Measurements from ENCODE around the gene PPP1R27. TPM values are rescaled to one million over a fixed set of nuclear protein-coding genes. Genes with fewer than 3 reads are reported as not detected.

PPP1R27 gene
- polyA plus RNA-seq, 2 of the 4 experiments (the other 2 are of a cell fraction) = 0.09 TPM; not detected in 1

DNA sequence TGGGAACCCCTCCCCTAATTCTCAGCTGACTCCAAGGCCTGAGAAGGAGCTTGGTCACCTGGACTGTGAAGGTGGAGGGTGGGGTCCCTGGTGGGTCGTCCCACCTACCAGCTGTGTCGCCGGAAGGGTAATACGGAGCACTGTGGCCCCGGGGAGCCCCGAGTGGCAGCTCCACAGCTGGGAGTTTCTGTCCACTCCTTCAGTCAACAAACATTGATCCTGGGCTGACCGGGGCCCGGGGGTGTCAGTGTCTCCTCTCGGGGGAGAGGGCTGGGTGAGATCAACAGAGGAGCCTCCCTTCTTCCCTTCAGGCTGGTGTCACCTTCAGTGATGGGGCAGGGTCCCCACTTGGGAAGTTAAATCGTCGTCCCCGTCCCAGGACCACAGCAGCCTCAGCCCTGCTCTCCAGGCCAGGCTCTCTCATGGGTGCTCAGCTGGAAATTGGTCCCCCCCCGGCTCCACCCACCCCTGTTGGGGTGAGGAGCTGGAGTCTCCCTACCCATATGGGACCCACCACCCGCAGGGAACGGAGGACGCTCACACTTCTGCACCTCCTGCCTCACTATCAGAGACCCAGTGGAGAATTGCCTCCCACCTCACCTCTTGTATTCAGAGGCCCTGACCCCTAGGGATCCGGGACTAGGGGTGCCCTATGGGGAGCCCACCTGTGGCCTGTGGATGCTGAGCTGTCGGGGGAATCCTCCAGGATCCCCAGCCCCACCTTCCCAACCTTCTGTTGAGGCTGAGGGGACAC lies 29.0 kb downstream of the PPP1R27 start:
- no peak for TF ChIP-seq PHF8 (IDR thresholded peaks at IDR 0.05; ENCODE audit: borderline replicate concordance, low read depth)
- TF ChIP-seq FOSL2 (IDR thresholded peaks at IDR 0.05) = no peak
- TF ChIP-seq FOSL2 (CRISPR knock-in tag; IDR thresholded peaks at IDR 0.05) = no peak
- TF ChIP-seq, protein P1, sequence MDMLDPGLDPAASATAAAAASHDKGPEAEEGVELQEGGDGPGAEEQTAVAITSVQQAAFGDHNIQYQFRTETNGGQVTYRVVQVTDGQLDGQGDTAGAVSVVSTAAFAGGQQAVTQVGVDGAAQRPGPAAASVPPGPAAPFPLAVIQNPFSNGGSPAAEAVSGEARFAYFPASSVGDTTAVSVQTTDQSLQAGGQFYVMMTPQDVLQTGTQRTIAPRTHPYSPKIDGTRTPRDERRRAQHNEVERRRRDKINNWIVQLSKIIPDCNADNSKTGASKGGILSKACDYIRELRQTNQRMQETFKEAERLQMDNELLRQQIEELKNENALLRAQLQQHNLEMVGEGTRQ (IDR thresholded peaks at IDR 0.05) = no peak
- TF ChIP-seq CEBPB (IDR thresholded peaks at IDR 0.05) = no peak
- TF ChIP-seq RCOR1 (IDR thresholded peaks at IDR 0.05; ENCODE audit: low read depth, low read length) = no peak
- no peak for TF ChIP-seq ZFP36 (IDR thresholded peaks at IDR 0.05; ENCODE audit: borderline replicate concordance, partially characterized antibody)
- no peak for TF ChIP-seq NPAS2 (CRISPR knock-in tag; IDR thresholded peaks at IDR 0.05; ENCODE audit: borderline replicate concordance)
- TF ChIP-seq EP300 (IDR thresholded peaks at IDR 0.05) = no peak
- no peak for TF ChIP-seq NFE2L2 (conservative IDR thresholded peaks at IDR 0.05; ENCODE audit: low read length)
- TF ChIP-seq RAD21 (conservative IDR thresholded peaks at IDR 0.05 in 1 of 2, IDR thresholded peaks at IDR 0.05 in 1 of 2) = no peak
- DNase-seq (ENCODE audit: low read depth in 1 of 2, low spot score in 1 of 2) = no peak
- Histone ChIP-seq H3K4me1 (peaks cover 36% of the 10 kb centered on the region), H3K4me2 (peak overlapping the region; percentile 97), H3K4me3 (peak overlapping the region; percentile 42; the same call in 1 of the 3 replicates), H3K9me3 (no peaks in the 10 kb centered on the region), H3K27ac (no peak overlapping the region)
- no peak for FAIRE-seq
- peak in 1 of 2 experiments; percentile 7; a peak in 4 of 6 replicates for ATAC-seq
- CTCF ChIA-PET = interaction anchor here (0.9 to 4.7 kb wide), 7 partner anchors 12 to 102 kb away, joined by 3 to 25 read pairs (median 3); no protein-coding TSS in a partner anchor
- POLR2A ChIA-PET = interaction anchor here (1.1 kb wide), 1 partner anchor 27 kb away, joined by 3 read pairs; the partner anchor contains the start of gene MCRIP1
- 20% methylated on average over 15 of the region's 18 CpGs for WGBS (ENCODE audit: missing lambda C conversion rate)

DNA sequence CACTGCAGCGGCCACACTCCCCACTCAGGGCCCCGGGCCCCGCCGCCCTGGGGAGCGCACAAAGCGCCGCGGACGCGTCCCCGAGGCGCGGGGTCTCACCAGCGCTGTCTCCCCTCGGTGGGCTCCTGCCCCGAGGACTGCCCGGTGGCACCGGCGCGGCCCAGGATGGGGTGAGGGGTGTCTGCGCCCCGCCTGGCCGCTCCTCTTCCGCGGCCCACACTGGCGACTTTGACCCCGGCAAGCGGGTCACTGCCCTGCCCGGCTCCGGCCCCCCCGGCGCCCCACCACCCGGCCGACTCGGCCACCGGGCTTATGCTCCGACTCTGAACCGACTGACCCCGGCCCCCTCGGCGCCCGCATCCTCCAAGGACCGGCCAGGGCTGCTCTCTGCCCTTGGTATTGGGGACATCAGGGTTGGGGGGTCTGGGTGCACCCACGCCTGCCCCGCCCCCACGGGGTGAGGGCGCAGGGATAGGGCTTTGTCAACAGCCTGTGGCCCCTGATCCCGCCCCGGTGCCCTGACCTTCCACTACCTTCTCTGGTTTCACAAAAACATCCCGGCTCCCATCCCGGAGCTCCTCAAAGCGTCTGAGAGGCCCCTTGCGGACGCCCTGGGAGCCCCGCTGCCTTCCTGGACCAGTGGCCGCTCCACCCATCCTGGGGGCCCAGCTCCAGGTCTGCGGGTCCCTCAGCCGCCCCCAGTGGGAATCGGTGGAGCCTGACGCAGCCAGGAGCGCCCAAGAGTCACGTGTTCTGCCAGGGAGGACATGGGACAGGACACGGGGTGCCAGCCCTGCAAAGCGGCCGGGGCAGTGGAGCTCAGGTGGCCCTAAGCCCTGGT lies 30.1 kb downstream of the PPP1R27 start:
- no peaks in the 10 kb centered on the region for H3K9me3 ChIP-seq
- WGBS (ENCODE audit: missing lambda C conversion rate) = 1% methylated on average over 12 of the region's 65 CpGs
- POLR2A ChIA-PET = interaction anchor here (1.1 kb wide), 1 partner anchor 28 kb away, joined by 3 read pairs; the partner anchor contains the start of gene MCRIP1
- ATAC-seq (peak; percentile 15 to 54; a peak in 5 of 6 replicates), FAIRE-seq (no peak), DNase-seq (ENCODE audit: low read depth in 1 of 2, low spot score in 1 of 2) (peak in 1 of 2 experiments; percentile 63)
- TF ChIP-seq, protein P2, sequence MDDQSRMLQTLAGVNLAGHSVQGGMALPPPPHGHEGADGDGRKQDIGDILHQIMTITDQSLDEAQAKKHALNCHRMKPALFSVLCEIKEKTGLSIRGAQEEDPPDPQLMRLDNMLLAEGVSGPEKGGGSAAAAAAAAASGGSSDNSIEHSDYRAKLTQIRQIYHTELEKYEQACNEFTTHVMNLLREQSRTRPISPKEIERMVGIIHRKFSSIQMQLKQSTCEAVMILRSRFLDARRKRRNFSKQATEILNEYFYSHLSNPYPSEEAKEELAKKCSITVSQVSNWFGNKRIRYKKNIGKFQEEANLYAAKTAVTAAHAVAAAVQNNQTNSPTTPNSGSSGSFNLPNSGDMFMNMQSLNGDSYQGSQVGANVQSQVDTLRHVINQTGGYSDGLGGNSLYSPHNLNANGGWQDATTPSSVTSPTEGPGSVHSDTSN (IDR thresholded peaks at IDR 0.05) = no peak
- TF ChIP-seq TP53 (CRISPR knock-in tag; IDR thresholded peaks at IDR 0.05) = no peak
- 0 out of 2 replicates have a peak, but pooled peaks have one; percentile 50 for TF ChIP-seq RNF2 (IDR thresholded peaks at IDR 0.05; ENCODE audit: borderline replicate concordance, low read depth)
- TF ChIP-seq, protein P1 (IDR thresholded peaks at IDR 0.05) = peak; percentile 78
- H3K4me2 ChIP-seq = peak overlapping the region; percentile 97
- CTCF ChIA-PET = interaction anchor here (0.9 to 4.7 kb wide), 5 partner anchors 13 to 91 kb away, joined by 3 to 25 read pairs (median 3); no protein-coding TSS in a partner anchor
- peak overlapping the region; percentile 42 for H3K4me3 ChIP-seq
- peaks cover 36% of the 10 kb centered on the region for H3K4me1 ChIP-seq
- H3K27ac ChIP-seq = peak overlapping the region in 1 of 2 experiments; percentile 70; a peak in 4 of 6 replicates

Measured in A549 (cell line).